OCI-LY7 (cell line): ENCODE measurements around the gene TANC1. TPM values are rescaled to one million over a fixed set of nuclear protein-coding genes. Genes with fewer than 3 reads are reported as not detected.

Experiments used
- BruUV-seq: library from RNA; stranded (reverse); fragments of 400-500 nt; replicated peaks from 2 replicates; lab custom pipeline; 2021; lab: Mats Ljungman, UMichigan
- CTCF ChIA-PET: fragments of 300-600 bp; sonication (Branson Sonifier 250); formaldehyde crosslinking; loops from one replicate; lab custom pipeline; 2022; ENCODE audit warnings: antibody characterized with exemption; ENCODE audit not compliant: unreplicated experiment; lab: Charles Lee
- POLR2A ChIA-PET: fragments of 300-600 bp; sonication (Branson Sonifier 250); formaldehyde crosslinking; loops from one replicate; lab custom pipeline; 2022; ENCODE audit warnings: antibody characterized with exemption; lab: Charles Lee
- DNase-seq: peaks from one replicate; pipeline ENCODE4 v3.0.0-alpha.2; 2015; ENCODE audit warnings: low spot score
- H2AFZ ChIP-seq: fragments of 200-600 bp; sonication (generic), shearing (Covaris generic); 2 replicates; pipeline ENCODE4 v1.6.1; 2014; ENCODE audit warnings: mild to moderate bottlenecking, antibody characterized with exemption, low read length, moderate library complexity
- H3K27ac ChIP-seq: fragments of 200-600 bp; sonication (generic); 2 replicates; pipeline ENCODE4 v1.5.1; 2014; ENCODE audit warnings: mixed run types, low read depth, mild to moderate bottlenecking, moderate library complexity, low read length, inconsistent platforms; ENCODE audit not compliant: poor library complexity, severe bottlenecking
- H3K36me3 ChIP-seq: fragments of 200-600 bp; sonication (generic); 2 replicates; pipeline ENCODE4 v1.6.1; 2014; ENCODE audit warnings: mild to moderate bottlenecking, antibody characterized with exemption, low read length, moderate library complexity, mixed read lengths; ENCODE audit not compliant: insufficient read depth
- H3K4me1 ChIP-seq: fragments of 200-600 bp; sonication (generic); 2 replicates; pipeline ENCODE4 v1.5.1; 2014; ENCODE audit warnings: mild to moderate bottlenecking, low read length; ENCODE audit not compliant: insufficient read depth, poor library complexity, severe bottlenecking
- H3K4me2 ChIP-seq: fragments of 200-600 bp; sonication (generic); 2 replicates; pipeline ENCODE4 v1.6.1; 2014; ENCODE audit warnings: mild to moderate bottlenecking, low read length
- H3K4me3 ChIP-seq: fragments of 200-600 bp; sonication (generic); 2 replicates; pipeline ENCODE4 v1.5.1; 2014; ENCODE audit warnings: mild to moderate bottlenecking, low read depth, low read length; ENCODE audit not compliant: poor library complexity, severe bottlenecking
- H3K79me2 ChIP-seq: fragments of 200-600 bp; sonication (generic); 2 replicates; pipeline ENCODE4 v1.6.1; 2016; ENCODE audit warnings: low read depth, mild to moderate bottlenecking, low read length, moderate library complexity, mixed read lengths; ENCODE audit not compliant: insufficient read depth
- H3K9me2 ChIP-seq: fragments of 200-600 bp; sonication (generic); 2 replicates; pipeline ENCODE4 v1.6.1; 2016; ENCODE audit warnings: mild to moderate bottlenecking, low read length, mixed read lengths; ENCODE audit not compliant: insufficient read depth
- H3K9me3 ChIP-seq: fragments of 200-600 bp; sonication (generic); 2 replicates; pipeline ENCODE4 v1.6.1; 2014; ENCODE audit warnings: mild to moderate bottlenecking, mixed run types, low read length, mixed read lengths
- H4K20me1 ChIP-seq: fragments of 200-600 bp; sonication (generic); 2 replicates; pipeline ENCODE4 v1.6.1; 2014; ENCODE audit warnings: mild to moderate bottlenecking, antibody characterized with exemption, low read length, moderate library complexity, mixed read lengths; ENCODE audit not compliant: insufficient read depth
- CTCF ChIP-seq: fragments of 200-600 bp; sonication (generic); conservative IDR thresholded peaks from 2 replicates; pipeline ENCODE4 v1.5.1; 2014; ENCODE audit warnings: mild to moderate bottlenecking, antibody characterized with exemption, low read length, moderate library complexity, mixed read lengths
- EZH2phosphoT487 ChIP-seq: fragments of 200-600 bp; sonication (generic); IDR thresholded peaks from 2 replicates; pipeline ENCODE4 v1.6.1; 2018; ENCODE audit warnings: low read depth, borderline replicate concordance, mild to moderate bottlenecking, mixed run types, antibody characterized with exemption, low read length, moderate library complexity, mixed read lengths
- intact Hi-C: fragments of 100-400 bp; cut with micrococcal nuclease; formaldehyde crosslinking; loops from one replicate; pipeline ENCODE4 v1.10.0; 2022; ENCODE audit not compliant: unreplicated experiment
- microRNA-seq: library from miRNA; unstranded; fragments of <30 nt; microRNA quantifications from one replicate; pipeline ENCODE4 v1.2.0, GENCODE V29; 2022; ENCODE audit warnings: borderline replicate concordance
- small RNA-seq: library from RNA; depleted of rRNA; stranded (forward); fragments of <200 nt; gene quantifications from one replicate; pipeline ENCODE3, GENCODE V24; 2014
- total RNA-seq, 2 experiments: library from RNA; depleted of rRNA in 1 of 2; stranded (reverse); fragments of >200 nt in 1 of 2; shearing (Covaris generic) in 1 of 2; gene quantifications; 2 replicates each; pipeline ENCODE4 v1.2.3, GENCODE V29; 2014 to 2022

Gene TANC1
- total RNA-seq, 2 experiments from 2014 or later = 0.04 TPM; not detected in 1

DNA sequence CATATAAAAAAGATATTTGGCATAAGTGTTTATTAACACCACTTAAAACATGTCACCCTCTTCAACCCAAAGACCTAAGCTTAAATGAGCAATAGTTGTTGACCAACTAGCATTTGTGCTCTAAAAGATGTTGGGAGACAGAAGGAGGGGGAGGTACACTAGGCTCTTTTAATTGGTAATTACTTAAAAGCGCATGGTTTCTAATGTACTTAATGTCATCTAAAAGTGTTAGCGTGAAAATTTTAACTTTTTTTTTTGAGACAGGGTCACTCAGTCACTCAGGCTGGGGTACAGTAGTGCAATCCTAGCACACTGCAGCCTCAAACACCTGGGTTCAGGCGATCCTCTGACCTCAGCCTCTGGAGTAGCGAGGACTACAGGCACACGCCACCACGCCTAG, 312.6 kb downstream of the TANC1 start:
- Histone ChIP-seq H3K4me2 (no peak overlapping the region), H3K27ac (no peak overlapping the region), H3K36me3 (no peaks in the 10 kb centered on the region), H2AFZ (no peak overlapping the region), H3K4me1 (peaks cover 5% of the 10 kb centered on the region), H4K20me1 (no peaks in the 10 kb centered on the region), H3K4me3 (no peak overlapping the region), H3K79me2 (no peaks in the 10 kb centered on the region), H3K9me3 (no peaks in the 10 kb centered on the region), H3K9me2 (no peaks in the 10 kb centered on the region)
- intact Hi-C loops = no loop called here
- DNase-seq = no peak
- POLR2A ChIA-PET = interaction anchor here (0.6 to 0.8 kb wide), 2 partner anchors 393 to 450 kb away, joined by 3 read pairs; no protein-coding TSS in a partner anchor
- CTCF ChIA-PET = no interaction called here
- TF ChIP-seq CTCF (no peak), EZH2phosphoT487 (no peak)
- BruUV-seq = no TSS peak

Small RNA genes lying within 50 kb of the gene (microRNA-seq; reads per million reads assigned to microRNA genes)
- not detected for gene MIR6888

Small RNA genes lying within 50 kb of the gene (small RNA-seq; reads per million reads assigned to genes)
- gene MIR6888 (not detected), gene RNU2-21P (not detected), gene RNU6-580P (not detected)

Other genes starting within 250 kb of the TANC1 start
- not detected in 2 replicates for gene DAPL1, start 173.3 kb upstream of the TANC1 start, total RNA-seq (2014; rRNA removed; shearing (Covaris generic))
- not detected in 2 replicates for gene DAPL1, start 173.3 kb upstream of the TANC1 start, total RNA-seq (2022)